Caco-2 (cell line): ENCODE data around the gene C10orf67. TPM values are rescaled to one million over a fixed set of nuclear protein-coding genes. Genes with fewer than 3 reads are reported as not detected.
A peak's percentile ranks its signal among the peaks of the same experiment; 100 is the strongest.

Source experiments
- BruUV-seq: library from RNA; stranded (reverse); fragments of 400-500 nt; replicated peaks from 2 replicates; lab custom pipeline; 2021; lab: Mats Ljungman, UMichigan
- CTCF ChIA-PET: fragments of 300-600 bp; sonication (Branson Sonifier 250); formaldehyde crosslinking; loops from one replicate; lab custom pipeline; 2022; ENCODE audit warnings: antibody characterized with exemption; lab: Charles Lee
- POLR2A ChIA-PET: fragments of 300-600 bp; sonication (Branson Sonifier 250); formaldehyde crosslinking; loops from one replicate; lab custom pipeline; 2022; ENCODE audit warnings: antibody characterized with exemption; lab: Charles Lee
- DNase-seq, 2 experiments: peaks; one replicate each; pipeline versions ENCODE4 v3.0.0 to v3.0.0-alpha.2; 2020 to 2022
- H3K27me3 ChIP-seq: replicated peaks from 2 replicates; pipeline ENCODE4 v1.6.0; 2011; ENCODE audit warnings: low read length; ENCODE audit not compliant: control insufficient read depth, insufficient read depth
- H3K36me3 ChIP-seq: 2 replicates; pipeline ENCODE4 v1.5.1; 2011; ENCODE audit warnings: low read length; ENCODE audit not compliant: control insufficient read depth, insufficient read depth
- H3K4me1 ChIP-seq: fragments of 250-450 bp; sonication (Bioruptor Pico); 2 replicates; pipeline ENCODE4 v1.5.1; 2020; ENCODE audit warnings: mild to moderate bottlenecking
- H3K4me3 ChIP-seq: 2 replicates; pipeline ENCODE4 v1.5.1; 2011; ENCODE audit warnings: low read depth, mild to moderate bottlenecking, control low read depth, low read length
- H3K9me3 ChIP-seq: fragments of 250-450 bp; sonication (Bioruptor Pico); 2 replicates; pipeline ENCODE4 v1.5.1; 2020; ENCODE audit warnings: mild to moderate bottlenecking, moderate library complexity
- H3K27ac Mint-ChIP-seq: one replicate; pipeline ENCODE4 v1.8.0; 2022; ENCODE audit warnings: mixed read lengths; ENCODE audit not compliant: unreplicated experiment
- H3K27me3 Mint-ChIP-seq: one replicate; pipeline ENCODE4 v1.8.0; 2022; ENCODE audit warnings: mixed read lengths; ENCODE audit not compliant: insufficient read depth, unreplicated experiment
- H3K36me3 Mint-ChIP-seq: one replicate; pipeline ENCODE4 v1.8.0; 2022; ENCODE audit warnings: mild to moderate bottlenecking, mixed read lengths; ENCODE audit not compliant: insufficient read depth, unreplicated experiment
- H3K4me1 Mint-ChIP-seq: one replicate; pipeline ENCODE4 v1.8.0; 2022; ENCODE audit warnings: low read depth, mixed read lengths; ENCODE audit not compliant: unreplicated experiment
- H3K4me3 Mint-ChIP-seq: one replicate; pipeline ENCODE4 v1.8.0; 2022; ENCODE audit warnings: mild to moderate bottlenecking, moderate library complexity, mixed read lengths; ENCODE audit not compliant: unreplicated experiment
- H3K9me3 Mint-ChIP-seq: one replicate; pipeline ENCODE4 v1.8.0; 2022; ENCODE audit warnings: mixed read lengths; ENCODE audit not compliant: unreplicated experiment
- intact Hi-C: fragments of 100-400 bp; cut with micrococcal nuclease; formaldehyde crosslinking; loops from one replicate; pipeline ENCODE4 v1.10.0; 2022; ENCODE audit not compliant: unreplicated experiment
- total RNA-seq: library from RNA; stranded (reverse); gene quantifications from 2 replicates; pipeline ENCODE4 v1.2.3, GENCODE V29; 2022
- TF ChIP-seq, protein P1 (sequence below), 2 experiments: fragments of 200-600 bp in 1 of 2; IDR thresholded peaks; 1 replicate in 1 of 2; 2 replicates in 1 of 2; pipeline versions ENCODE4 v1.5.1 to v1.8.0; 2011 to 2022; ENCODE audit warnings: antibody characterized with exemption in 1 of 2, control low read depth in 1 of 2, inconsistent platforms in 1 of 2, low read depth in 1 of 2, low read length in 1 of 2, mild to moderate bottlenecking in 1 of 2, moderate library complexity in 1 of 2; ENCODE audit not compliant: insufficient read depth in 1 of 2, severe bottlenecking in 1 of 2, unreplicated experiment in 1 of 2

C10orf67 gene
- total RNA-seq, 1 experiment from 2014 or later, result not detected

- TF ChIP-seq, protein P1, sequence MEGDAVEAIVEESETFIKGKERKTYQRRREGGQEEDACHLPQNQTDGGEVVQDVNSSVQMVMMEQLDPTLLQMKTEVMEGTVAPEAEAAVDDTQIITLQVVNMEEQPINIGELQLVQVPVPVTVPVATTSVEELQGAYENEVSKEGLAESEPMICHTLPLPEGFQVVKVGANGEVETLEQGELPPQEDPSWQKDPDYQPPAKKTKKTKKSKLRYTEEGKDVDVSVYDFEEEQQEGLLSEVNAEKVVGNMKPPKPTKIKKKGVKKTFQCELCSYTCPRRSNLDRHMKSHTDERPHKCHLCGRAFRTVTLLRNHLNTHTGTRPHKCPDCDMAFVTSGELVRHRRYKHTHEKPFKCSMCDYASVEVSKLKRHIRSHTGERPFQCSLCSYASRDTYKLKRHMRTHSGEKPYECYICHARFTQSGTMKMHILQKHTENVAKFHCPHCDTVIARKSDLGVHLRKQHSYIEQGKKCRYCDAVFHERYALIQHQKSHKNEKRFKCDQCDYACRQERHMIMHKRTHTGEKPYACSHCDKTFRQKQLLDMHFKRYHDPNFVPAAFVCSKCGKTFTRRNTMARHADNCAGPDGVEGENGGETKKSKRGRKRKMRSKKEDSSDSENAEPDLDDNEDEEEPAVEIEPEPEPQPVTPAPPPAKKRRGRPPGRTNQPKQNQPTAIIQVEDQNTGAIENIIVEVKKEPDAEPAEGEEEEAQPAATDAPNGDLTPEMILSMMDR (IDR thresholded peaks at IDR 0.05; ENCODE audit: insufficient read depth in 1 of 2, low read depth in 1 of 2, low read length in 1 of 2, severe bottlenecking in 1 of 2, unreplicated experiment in 1 of 2), result no peak
- BruUV-seq, result no TSS peak
- CTCF ChIA-PET, result interaction anchor here (0.9 kb wide), 1 partner anchor 122 kb away, joined by 7 read pairs; no protein-coding TSS in a partner anchor
- Histone ChIP-seq H3K4me1 (no peaks in the 10 kb centered on the region), H3K36me3 (no peaks in the 10 kb centered on the region), H3K27me3 (no peaks in the 10 kb centered on the region), H3K9me3 (no peaks in the 10 kb centered on the region), H3K4me3 (no peak overlapping the region)
- intact Hi-C loops, result no loop called here
- no peaks in the 10 kb centered on the region for H3K4me1 Mint-ChIP-seq
- peaks cover 12% of the 10 kb centered on the region for H3K27me3 Mint-ChIP-seq
- H3K36me3 Mint-ChIP-seq, result no peaks in the 10 kb centered on the region
- DNase-seq, result peak; percentile 50 to 73
- H3K4me3 Mint-ChIP-seq, result no peak overlapping the region
- no peak overlapping the region for H3K27ac Mint-ChIP-seq
- POLR2A ChIA-PET, result no interaction called here
- no peaks in the 10 kb centered on the region for H3K9me3 Mint-ChIP-seq
These were observed 173.2 kb downstream of the C10orf67 start for GRCh38 chr10:23171232-23171876.

- POLR2A ChIA-PET, result no interaction called here
- CTCF ChIA-PET, result interaction anchor here (0.6 to 2.5 kb wide), 14 partner anchors 12 to 371 kb away, joined by 3 to 54 read pairs (median 3); no protein-coding TSS in a partner anchor
- intact Hi-C loops, result loop anchor here (2.0 to 5.0 kb wide), 4 partner anchors 372 to 1399 kb away; no protein-coding TSS in a partner anchor
- TF ChIP-seq, protein P1 (IDR thresholded peaks at IDR 0.05; ENCODE audit: insufficient read depth in 1 of 2, low read depth in 1 of 2, low read length in 1 of 2, severe bottlenecking in 1 of 2, unreplicated experiment in 1 of 2), result peak; percentile 95 to 96
- Histone ChIP-seq H3K9me3 (no peaks in the 10 kb centered on the region), H3K36me3 (no peaks in the 10 kb centered on the region), H3K4me1 (0 out of 2 replicates have a peak, but pooled peaks cover 4% of the 10 kb centered on the region), H3K4me3 (no peak overlapping the region), H3K27me3 (no peaks in the 10 kb centered on the region)
- Mint-ChIP-seq H3K27me3 (peaks cover 21% of the 10 kb centered on the region), H3K9me3 (no peaks in the 10 kb centered on the region), H3K4me1 (no peaks in the 10 kb centered on the region), H3K27ac (no peak overlapping the region), H3K36me3 (no peaks in the 10 kb centered on the region), H3K4me3 (no peak overlapping the region)
- DNase-seq, result peak; percentile 61 to 67
- no TSS peak for BruUV-seq
These were observed 186.2 kb downstream of the C10orf67 start for GRCh38 chr10:23158370-23158769.

DNA sequence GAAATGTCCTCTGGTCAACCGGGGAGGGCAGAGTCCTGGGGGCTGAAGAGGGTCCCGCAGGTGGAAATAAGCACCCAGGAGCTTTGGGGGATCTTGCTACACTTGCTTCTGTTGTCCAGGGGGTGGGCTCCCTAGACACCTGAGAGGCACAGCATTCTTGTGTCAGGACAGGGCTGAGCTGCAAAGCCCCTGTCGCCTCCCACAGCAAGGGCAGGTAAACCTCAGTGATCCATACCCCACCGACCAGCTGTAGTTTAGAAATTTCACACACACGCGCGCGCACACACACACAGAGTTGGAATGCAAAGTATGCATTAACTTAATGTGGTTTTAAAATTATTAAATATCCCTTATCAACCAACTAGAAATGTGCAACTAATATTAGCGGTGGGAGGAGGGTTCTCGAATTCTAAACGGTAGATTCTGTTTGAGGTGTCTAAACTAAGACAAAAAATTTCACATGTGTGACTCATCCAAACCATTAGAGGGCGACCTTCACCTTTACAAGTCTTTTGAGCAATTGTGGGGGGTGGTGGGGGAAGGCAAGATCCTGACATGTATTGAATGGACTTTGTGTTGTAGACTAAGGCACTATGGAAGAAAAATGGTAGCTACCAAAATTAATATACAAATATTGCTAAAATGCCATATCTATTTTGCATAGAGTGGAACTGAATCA lies 186.8 kb downstream of the C10orf67 start:
- H3K4me1 Mint-ChIP-seq, result no peaks in the 10 kb centered on the region
- Histone ChIP-seq H3K27me3 (no peaks in the 10 kb centered on the region), H3K36me3 (no peaks in the 10 kb centered on the region), H3K4me3 (no peak overlapping the region), H3K9me3 (no peaks in the 10 kb centered on the region), H3K4me1 (0 out of 2 replicates have a peak, but pooled peaks cover 4% of the 10 kb centered on the region)
- H3K36me3 Mint-ChIP-seq, result no peaks in the 10 kb centered on the region
- intact Hi-C loops, result loop anchor here (2.0 to 5.0 kb wide), 4 partner anchors 373 to 1399 kb away; no protein-coding TSS in a partner anchor
- TF ChIP-seq, protein P1 (IDR thresholded peaks at IDR 0.05; ENCODE audit: insufficient read depth in 1 of 2, low read depth in 1 of 2, low read length in 1 of 2, severe bottlenecking in 1 of 2, unreplicated experiment in 1 of 2), result peak; percentile 74 to 94
- no peak overlapping the region for H3K4me3 Mint-ChIP-seq
- CTCF ChIA-PET, result interaction anchor here (0.9 to 2.5 kb wide), 8 partner anchors 13 to 157 kb away, joined by 3 to 54 read pairs (median 4); no protein-coding TSS in a partner anchor
- H3K27ac Mint-ChIP-seq, result no peak overlapping the region
- H3K9me3 Mint-ChIP-seq, result no peaks in the 10 kb centered on the region
- peak in 1 of 2 experiments; percentile 45 for DNase-seq
- H3K27me3 Mint-ChIP-seq, result peaks cover 21% of the 10 kb centered on the region
- BruUV-seq, result no TSS peak
- POLR2A ChIA-PET, result no interaction called here
